Stimulated activated naive CD8-positive, alpha-beta T cell treated with anti-CD3 and anti-CD28 coated beads, Interleukin-15, amount 100 ng/mL, for 72 hours (primary cell): Measurements from ENCODE around the gene HEBP2.

Source experiments
- ATAC-seq: fragments of 150-1000 bp; cut with Tn5 transposase; 2 replicates; pipeline ENCODE4 v1.10.0; 2021; ENCODE audit warnings: mild to moderate bottlenecking, moderate library complexity
- DNase-seq, 2 donors: peaks; one replicate each; pipeline ENCODE4 v3.0.0; 2021 to 2022
- H3K27ac Mint-ChIP-seq, 2 donors: one replicate each; pipeline ENCODE4 v1.8.0; 2022; ENCODE audit warnings: mild to moderate bottlenecking in 2 of 2, mixed read lengths in 2 of 2, moderate library complexity in 2 of 2
- H3K27me3 Mint-ChIP-seq: one replicate; pipeline ENCODE4 v1.8.0; 2022; ENCODE audit warnings: mixed read lengths
- H3K4me1 Mint-ChIP-seq: one replicate; pipeline ENCODE4 v1.8.0; 2022; ENCODE audit warnings: mild to moderate bottlenecking, mixed read lengths
- H3K4me3 Mint-ChIP-seq, 2 donors: one replicate each; pipeline ENCODE4 v1.8.0; 2022; ENCODE audit warnings: mild to moderate bottlenecking in 2 of 2, mixed read lengths in 2 of 2, moderate library complexity in 1 of 2
- H3K9me3 Mint-ChIP-seq, 2 donors: one replicate each; pipeline ENCODE4 v1.8.0; 2022; ENCODE audit warnings: mixed read lengths in 2 of 2

HEBP2 gene

GRCh38 chr6:138454981-138455706, 51.1 kb downstream of the HEBP2 start:
- Mint-ChIP-seq H3K27me3 (no peaks in the 10 kb centered on the region), H3K9me3 (no peaks in the 10 kb centered on the region), H3K4me1 (peaks cover 20% of the 10 kb centered on the region), H3K4me3 (peak overlapping the region; percentile 53 to 64), H3K27ac (peak overlapping the region; percentile 81 to 96)
- DNase-seq (peak; percentile 51 to 64), ATAC-seq (peak; percentile 79)

- Mint-ChIP-seq H3K4me1 (peaks cover 20% of the 10 kb centered on the region), H3K27ac (peak overlapping the region; percentile 70 to 81), H3K9me3 (no peaks in the 10 kb centered on the region), H3K4me3 (peak overlapping the region; percentile 30 to 64), H3K27me3 (no peaks in the 10 kb centered on the region)
- ATAC-seq = peak; percentile 86
- DNase-seq = peak; percentile 24 to 40
Measured at GRCh38 chr6:138455746-138456400, 51.9 kb downstream of the HEBP2 start.

- H3K9me3 Mint-ChIP-seq = peaks cover 0 to 3% of the 10 kb centered on the region in 2 donors
- peak overlapping the region in 1 of 2 donors; percentile 64 for H3K4me3 Mint-ChIP-seq
- H3K27ac Mint-ChIP-seq = peak overlapping the region; percentile 19 to 70
- no peak for DNase-seq
- peaks cover 23% of the 10 kb centered on the region for H3K4me1 Mint-ChIP-seq
- H3K27me3 Mint-ChIP-seq = no peaks in the 10 kb centered on the region
- no peak for ATAC-seq
Measured at GRCh38 chr6:138456401-138456790, 52.4 kb downstream of the HEBP2 start.

DNA sequence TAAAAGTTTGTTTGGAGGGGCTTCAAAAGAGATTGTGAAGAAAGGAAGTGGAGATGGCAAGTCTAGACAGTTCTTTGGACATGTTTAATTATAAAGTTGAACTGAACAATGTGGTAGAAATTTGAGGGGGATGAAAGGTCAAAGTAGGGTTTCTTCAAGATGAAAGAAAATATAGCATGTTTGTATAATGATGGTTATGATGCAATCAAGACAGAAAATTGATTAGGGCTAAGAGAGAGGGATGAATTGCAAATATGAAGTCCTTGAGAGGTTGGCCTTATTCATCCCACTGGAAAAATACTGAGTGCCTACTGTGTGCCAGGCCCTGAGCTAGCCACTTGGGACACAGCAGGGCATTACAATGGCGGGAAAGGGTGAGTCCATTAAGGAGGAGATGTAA, 57.6 kb downstream of the HEBP2 start:
- H3K27me3 Mint-ChIP-seq = no peaks in the 10 kb centered on the region
- H3K4me3 Mint-ChIP-seq = no peak overlapping the region
- peaks cover 10% of the 10 kb centered on the region for H3K4me1 Mint-ChIP-seq
- DNase-seq (no peak), ATAC-seq (no peak)
- peaks cover 0 to 14% of the 10 kb centered on the region in 2 donors for H3K9me3 Mint-ChIP-seq
- peak overlapping the region; percentile 1 to 21 for H3K27ac Mint-ChIP-seq

- H3K9me3 Mint-ChIP-seq = peaks cover 0 to 14% of the 10 kb centered on the region in 2 donors
- peak overlapping the region in 1 of 2 donors; percentile 20 for H3K27ac Mint-ChIP-seq
- no peak for DNase-seq
- peaks cover 7% of the 10 kb centered on the region for H3K4me1 Mint-ChIP-seq
- no peak for ATAC-seq
- H3K27me3 Mint-ChIP-seq = no peaks in the 10 kb centered on the region
- no peak overlapping the region for H3K4me3 Mint-ChIP-seq
Measured at GRCh38 chr6:138464085-138464484, 60.1 kb downstream of the HEBP2 start.

DNA sequence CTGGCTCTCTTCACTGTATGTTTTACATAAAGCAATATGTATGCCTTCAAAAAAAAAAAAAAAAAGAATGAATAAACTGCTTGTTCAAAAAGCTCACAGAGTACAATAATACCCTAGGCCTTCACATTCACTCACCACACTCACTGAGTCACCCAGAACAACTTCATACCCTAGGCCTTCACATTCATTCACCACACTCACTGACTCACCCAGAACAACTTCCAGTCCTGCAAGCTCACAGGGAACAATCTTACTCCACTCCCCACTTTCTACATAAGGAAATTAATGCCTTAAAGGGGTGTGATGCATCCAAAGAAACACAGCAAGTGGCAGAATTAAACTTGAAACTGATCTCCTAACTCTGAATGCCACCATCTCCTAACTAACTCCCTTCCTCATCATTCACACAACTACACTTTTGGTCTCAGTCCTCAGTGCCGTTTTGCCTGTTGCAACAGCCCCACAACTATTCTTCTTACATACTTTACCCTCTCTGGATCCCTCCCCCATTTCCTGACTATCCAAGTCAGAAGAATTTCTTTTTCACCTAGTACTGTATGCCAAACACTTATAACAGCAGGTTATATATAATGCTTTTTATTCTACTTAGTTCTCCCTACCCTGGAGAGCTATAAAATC, 61.1 kb downstream of the HEBP2 start:
- peaks cover 7% of the 10 kb centered on the region for H3K4me1 Mint-ChIP-seq
- no peak overlapping the region for H3K4me3 Mint-ChIP-seq
- peaks cover 0 to 14% of the 10 kb centered on the region in 2 donors for H3K9me3 Mint-ChIP-seq
- H3K27ac Mint-ChIP-seq = peak overlapping the region in 1 of 2 donors; percentile 3
- DNase-seq (no peak), ATAC-seq (peak; percentile 86)
- H3K27me3 Mint-ChIP-seq = no peaks in the 10 kb centered on the region

DNA sequence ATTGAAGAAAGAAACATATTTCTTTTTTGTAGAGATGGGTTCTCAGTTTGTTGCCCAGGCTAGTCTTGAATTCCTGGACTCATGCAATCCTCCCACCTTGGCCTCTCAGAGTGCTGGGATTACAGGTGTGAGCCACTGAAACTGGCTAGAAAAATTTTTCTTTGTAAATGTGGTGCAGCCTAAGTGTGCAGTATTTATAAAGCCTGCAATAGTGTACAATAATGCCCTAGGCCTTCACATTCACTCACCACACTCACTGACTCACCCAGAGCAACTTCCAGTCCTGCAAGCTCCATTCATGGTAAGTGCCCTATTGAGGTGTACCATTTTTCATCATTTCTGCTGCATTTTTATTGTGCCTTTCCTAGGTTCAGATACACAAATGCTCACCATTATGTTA, 63.9 kb downstream of the HEBP2 start:
- H3K9me3 Mint-ChIP-seq = no peaks in the 10 kb centered on the region
- H3K4me1 Mint-ChIP-seq = no peaks in the 10 kb centered on the region
- ATAC-seq = no peak
- no peak overlapping the region for H3K4me3 Mint-ChIP-seq
- H3K27me3 Mint-ChIP-seq = no peaks in the 10 kb centered on the region
- DNase-seq = no peak
- no peak overlapping the region for H3K27ac Mint-ChIP-seq

DNA sequence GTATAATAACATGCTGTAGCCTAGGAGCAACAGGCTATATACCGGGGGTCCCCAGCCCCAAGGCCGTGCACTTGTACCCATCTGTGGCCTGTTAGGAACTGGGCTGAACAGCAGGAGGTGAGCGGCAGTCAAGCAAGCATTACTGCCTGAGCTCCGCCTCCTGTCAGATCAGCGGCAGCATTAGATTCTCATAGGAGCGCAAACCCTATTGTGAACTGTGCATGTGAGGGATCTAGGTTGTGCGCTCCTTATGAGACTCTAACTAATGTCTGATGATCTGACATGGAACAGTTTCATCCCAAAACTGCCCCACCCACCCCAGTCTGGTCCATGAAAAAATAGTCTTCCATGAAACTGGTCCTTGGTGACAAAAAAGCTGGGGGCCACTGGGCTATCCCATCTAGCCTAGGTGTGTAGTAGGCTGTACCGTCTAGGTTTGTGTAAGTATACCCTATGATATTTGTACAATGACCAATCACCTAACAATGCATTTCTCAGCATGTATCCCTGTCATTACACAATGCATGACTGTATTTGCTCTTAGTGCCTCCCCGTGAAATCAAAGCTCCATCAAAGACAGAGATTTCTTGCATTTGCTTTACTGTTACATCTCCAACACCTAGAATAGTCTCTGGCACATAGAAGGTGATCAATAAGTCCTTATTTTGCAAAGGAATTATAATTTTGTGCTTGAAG, 64.4 kb downstream of the HEBP2 start:
- no peaks in the 10 kb centered on the region for H3K4me1 Mint-ChIP-seq
- DNase-seq (no peak), ATAC-seq (no peak)
- no peak overlapping the region for H3K27ac Mint-ChIP-seq
- H3K9me3 Mint-ChIP-seq = no peaks in the 10 kb centered on the region
- no peaks in the 10 kb centered on the region for H3K27me3 Mint-ChIP-seq
- H3K4me3 Mint-ChIP-seq = no peak overlapping the region
